ENCODE results near the gene PANX2. TPM values are rescaled to one million over a fixed set of nuclear protein-coding genes. Genes with fewer than 3 reads are reported as not detected.
A peak's percentile ranks its signal among the peaks of the same experiment; 100 is the strongest.

Gene PANX2
- total RNA-seq, 6 experiments from 2014 or later, result 3.9 to 12.3 (median 7.2) TPM

DNA sequence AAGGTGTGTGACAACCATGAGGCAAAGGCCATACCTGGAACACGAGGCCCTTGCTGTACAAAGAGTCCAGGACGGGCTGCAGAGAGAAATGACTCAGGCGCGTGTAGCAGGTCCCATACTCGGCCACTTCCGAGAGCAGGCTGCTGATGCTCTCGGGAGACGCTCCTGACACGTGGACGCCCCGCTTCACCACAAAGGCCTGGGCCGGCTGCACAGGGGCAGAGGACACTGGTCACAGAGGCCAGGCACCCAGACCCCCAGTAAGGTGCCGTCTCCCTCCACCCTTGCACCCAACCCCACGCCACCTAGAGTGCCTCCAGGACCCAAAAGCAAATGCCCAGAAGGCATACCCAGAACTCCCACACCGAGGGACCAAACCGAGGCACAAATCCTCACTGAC lies 58.8 kb downstream of the PANX2 start:
- WGBS (ENCODE audit: insufficient coverage, low coverage, low lambda C conversion rate, missing lambda C conversion rate), result 82% methylated on average over 2 of the region's 16 CpGs
- peaks cover 0 to 30% (median 3%) of the 10 kb centered on the region in 4 donors for H3K36me3 ChIP-seq
- DNase-seq, result peak in 1 of 3 donors; percentile 16

More for the DNA sequence above, 58.8 kb downstream of the PANX2 start:
- intact Hi-C loops (cut with DNase I), result no loop called here
- TF ChIP-seq POLR2A (IDR thresholded peaks at IDR 0.05), result no peak
- no peak for TF ChIP-seq CTCF (IDR thresholded peaks at IDR 0.05)
- no peak for ATAC-seq
- Histone ChIP-seq H3K4me3 (no peak overlapping the region), H3K4me1 (no peaks in the 10 kb centered on the region), H3K27ac (no peak overlapping the region), H3K9me3 (no peaks in the 10 kb centered on the region), H3K27me3 (no peaks in the 10 kb centered on the region)

Other genes starting within 250 kb of the PANX2 start
- gene PIM3, start 210.0 kb upstream of the PANX2 start, total RNA-seq, result 10 to 100 TPM; 26.7 to 64.4 (median 32.8) TPM
- not detected for gene IL17REL, start 158.0 kb upstream of the PANX2 start, total RNA-seq
- not detected for gene TTLL8, start 112.4 kb upstream of the PANX2 start, total RNA-seq
- under 1 TPM in 2 of 6 experiments, not detected in 4; 0.60 to 0.68 TPM for gene MLC1, start 85.3 kb upstream of the PANX2 start, total RNA-seq
- under 1 TPM in 4 of 6 experiments, not detected in 2; 0.21 to 0.31 (median 0.24) TPM for gene MOV10L1, start 80.7 kb upstream of the PANX2 start, total RNA-seq
- 10 to 100 TPM; 18.9 to 30.2 (median 22.8) TPM for gene TRABD, start 15.2 kb downstream of the PANX2 start, total RNA-seq
- gene SELENOO, start 30.3 kb downstream of the PANX2 start, total RNA-seq, result 10 to 100 TPM; 51.1 to 67.8 (median 59.2) TPM
- gene TUBGCP6, start 74.3 kb downstream of the PANX2 start, total RNA-seq, result 10 to 100 TPM; 10.4 to 22.6 (median 14.6) TPM
- 10 to 100 TPM; 19.6 to 30.5 (median 23.0) TPM for gene HDAC10, start 80.5 kb downstream of the PANX2 start, total RNA-seq
- gene MAPK12, start 91.0 kb downstream of the PANX2 start, total RNA-seq, result 1 to 10 TPM; 2.1 to 7.6 (median 3.6) TPM
- 1 to 10 TPM; 1.7 to 6.4 (median 2.5) TPM for gene MAPK11, start 99.6 kb downstream of the PANX2 start, total RNA-seq
- gene PLXNB2, start 136.9 kb downstream of the PANX2 start, total RNA-seq, result 100 to 1,000 TPM; 154 to 181 (median 161) TPM
- 1 to 10 TPM in 5 of 6 experiments, under 1 TPM in 1; 0.98 to 4.1 (median 1.9) TPM for gene DENND6B, start 156.3 kb downstream of the PANX2 start, total RNA-seq
- 10 to 100 TPM; 38.3 to 80.3 (median 54.4) TPM for gene PPP6R2, start 172.6 kb downstream of the PANX2 start, total RNA-seq